Calu3 (cell line): ENCODE measurements around the gene SYNPO2. TPM values are rescaled to one million over a fixed set of nuclear protein-coding genes. Genes with fewer than 3 reads are reported as not detected.

Experiments
- BruUV-seq: library from RNA; stranded (reverse); fragments of 400-500 nt; replicated peaks from 2 replicates; lab custom pipeline; 2021; lab: Mats Ljungman, UMichigan
- CTCF ChIA-PET: fragments of 300-600 bp; sonication (Branson Sonifier 250); formaldehyde crosslinking; loops from one replicate; lab custom pipeline; 2022; ENCODE audit warnings: antibody characterized with exemption; lab: Charles Lee
- DNase-seq: peaks from one replicate; pipeline ENCODE4 v3.0.0; 2022
- H3K27ac Mint-ChIP-seq: one replicate; pipeline ENCODE4 v1.8.0; 2022; ENCODE audit warnings: mixed read lengths; ENCODE audit not compliant: unreplicated experiment
- H3K27me3 Mint-ChIP-seq: one replicate; pipeline ENCODE4 v1.8.0; 2022; ENCODE audit warnings: mixed read lengths; ENCODE audit not compliant: unreplicated experiment
- H3K36me3 Mint-ChIP-seq: one replicate; pipeline ENCODE4 v1.8.0; 2022; ENCODE audit warnings: mild to moderate bottlenecking, moderate library complexity, mixed read lengths; ENCODE audit not compliant: insufficient read depth, unreplicated experiment
- H3K4me1 Mint-ChIP-seq: one replicate; pipeline ENCODE4 v1.8.0; 2022; ENCODE audit warnings: mild to moderate bottlenecking, low read depth, mixed read lengths; ENCODE audit not compliant: unreplicated experiment
- H3K4me3 Mint-ChIP-seq: one replicate; pipeline ENCODE4 v1.8.0; 2022; ENCODE audit warnings: mild to moderate bottlenecking, low read depth, moderate library complexity, mixed read lengths; ENCODE audit not compliant: unreplicated experiment
- H3K9me3 Mint-ChIP-seq: one replicate; pipeline ENCODE4 v1.8.0; 2022; ENCODE audit warnings: low read depth, mixed read lengths; ENCODE audit not compliant: unreplicated experiment
- intact Hi-C: fragments of 100-400 bp; cut with micrococcal nuclease; formaldehyde crosslinking; loops from one replicate; pipeline ENCODE4 v1.10.0; 2022; ENCODE audit not compliant: unreplicated experiment
- total RNA-seq: library from RNA; stranded (reverse); gene quantifications from 2 replicates; pipeline ENCODE4 v1.2.3, GENCODE V29; 2022
- TF ChIP-seq, protein P1 (sequence below): fragments of 200-600 bp; IDR thresholded peaks from one replicate; pipeline ENCODE4 v1.8.0; 2022; ENCODE audit warnings: antibody characterized with exemption; ENCODE audit not compliant: unreplicated experiment

Gene SYNPO2
- total RNA-seq, 1 experiment from 2014 or later, result 0.17 TPM

DNA sequence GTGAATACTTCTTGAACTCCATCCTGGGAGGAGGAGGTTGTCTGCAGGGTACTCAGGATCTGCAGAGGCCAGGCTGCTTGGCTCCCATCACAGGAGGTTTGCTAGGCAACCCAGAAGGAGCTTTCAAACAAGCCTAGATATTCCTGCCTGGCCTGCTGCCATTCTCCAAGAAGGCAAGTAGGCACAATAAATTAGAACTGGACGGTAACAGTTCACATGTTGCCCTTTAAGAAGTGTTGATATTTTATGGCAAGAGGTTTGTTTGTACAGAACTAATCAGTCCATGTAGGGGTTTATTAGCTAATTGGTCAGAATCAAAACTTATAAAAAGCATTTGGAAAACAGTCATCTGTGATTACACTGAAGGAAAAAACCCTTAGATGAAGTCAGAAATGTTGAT is 39.3 kb downstream of the SYNPO2 start:
- intact Hi-C loops, result no loop called here
- CTCF ChIA-PET, result no interaction called here

DNA sequence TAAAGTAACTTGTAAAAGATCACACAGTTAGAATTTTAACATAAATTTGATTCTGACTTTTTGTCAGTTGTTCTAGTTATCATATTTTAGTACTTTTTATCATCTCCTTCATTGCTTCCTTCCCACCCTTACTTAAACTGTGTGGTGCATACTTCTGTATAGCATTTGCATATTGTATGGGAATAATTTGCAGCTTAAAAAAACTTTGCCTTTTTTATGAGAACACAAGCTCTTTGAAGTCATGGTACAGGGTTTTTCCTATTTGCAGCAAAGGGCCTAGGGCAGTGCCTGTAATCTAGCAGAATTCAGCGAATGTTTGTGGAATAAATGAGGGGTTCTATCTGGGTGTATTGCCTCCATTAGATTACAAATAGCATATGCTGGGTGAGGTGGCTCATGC is 41.6 kb downstream of the SYNPO2 start:
- CTCF ChIA-PET, result no interaction called here
- H3K27ac Mint-ChIP-seq, result no peak overlapping the region
- H3K9me3 Mint-ChIP-seq, result no peaks in the 10 kb centered on the region

More for the DNA sequence above, 39.3 kb downstream of the SYNPO2 start:
- no TSS peak for BruUV-seq
- no peaks in the 10 kb centered on the region for H3K27me3 Mint-ChIP-seq
- H3K36me3 Mint-ChIP-seq, result no peaks in the 10 kb centered on the region
- no peaks in the 10 kb centered on the region for H3K9me3 Mint-ChIP-seq
- no peaks in the 10 kb centered on the region for H3K4me1 Mint-ChIP-seq
- DNase-seq, result no peak
- H3K4me3 Mint-ChIP-seq, result no peak overlapping the region
- TF ChIP-seq, protein P1, sequence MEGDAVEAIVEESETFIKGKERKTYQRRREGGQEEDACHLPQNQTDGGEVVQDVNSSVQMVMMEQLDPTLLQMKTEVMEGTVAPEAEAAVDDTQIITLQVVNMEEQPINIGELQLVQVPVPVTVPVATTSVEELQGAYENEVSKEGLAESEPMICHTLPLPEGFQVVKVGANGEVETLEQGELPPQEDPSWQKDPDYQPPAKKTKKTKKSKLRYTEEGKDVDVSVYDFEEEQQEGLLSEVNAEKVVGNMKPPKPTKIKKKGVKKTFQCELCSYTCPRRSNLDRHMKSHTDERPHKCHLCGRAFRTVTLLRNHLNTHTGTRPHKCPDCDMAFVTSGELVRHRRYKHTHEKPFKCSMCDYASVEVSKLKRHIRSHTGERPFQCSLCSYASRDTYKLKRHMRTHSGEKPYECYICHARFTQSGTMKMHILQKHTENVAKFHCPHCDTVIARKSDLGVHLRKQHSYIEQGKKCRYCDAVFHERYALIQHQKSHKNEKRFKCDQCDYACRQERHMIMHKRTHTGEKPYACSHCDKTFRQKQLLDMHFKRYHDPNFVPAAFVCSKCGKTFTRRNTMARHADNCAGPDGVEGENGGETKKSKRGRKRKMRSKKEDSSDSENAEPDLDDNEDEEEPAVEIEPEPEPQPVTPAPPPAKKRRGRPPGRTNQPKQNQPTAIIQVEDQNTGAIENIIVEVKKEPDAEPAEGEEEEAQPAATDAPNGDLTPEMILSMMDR, result no peak
- H3K27ac Mint-ChIP-seq, result no peak overlapping the region

DNA sequence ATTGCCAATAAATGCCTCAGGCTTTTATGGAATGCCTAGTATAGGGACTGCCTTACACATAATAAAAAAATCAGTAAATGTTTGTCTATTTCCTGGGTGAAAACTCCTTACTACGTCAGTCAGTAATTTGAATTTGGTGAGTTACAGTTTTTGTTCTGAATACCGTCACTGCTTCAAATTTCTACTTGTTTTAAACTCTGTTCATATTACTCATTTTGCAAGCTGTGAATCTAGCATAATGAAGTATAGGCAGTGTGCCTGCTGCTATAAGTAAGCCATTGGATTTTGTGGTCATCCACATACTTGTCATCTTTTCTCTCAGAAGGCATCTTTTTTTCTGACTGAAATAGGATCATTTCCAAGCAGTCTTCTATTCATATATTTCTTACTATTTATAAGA is 43.1 kb downstream of the SYNPO2 start:
- H3K9me3 Mint-ChIP-seq, result no peaks in the 10 kb centered on the region
- no peaks in the 10 kb centered on the region for H3K36me3 Mint-ChIP-seq
- no peak overlapping the region for H3K27ac Mint-ChIP-seq
- no peaks in the 10 kb centered on the region for H3K4me1 Mint-ChIP-seq
- intact Hi-C loops, result no loop called here
- no peak for DNase-seq
- CTCF ChIA-PET, result no interaction called here
- BruUV-seq, result no TSS peak
- H3K27me3 Mint-ChIP-seq, result no peaks in the 10 kb centered on the region
- no peak overlapping the region for H3K4me3 Mint-ChIP-seq
- TF ChIP-seq, protein P1, result no peak

More for the DNA sequence above, 41.6 kb downstream of the SYNPO2 start:
- no TSS peak for BruUV-seq
- no peak for DNase-seq
- Mint-ChIP-seq H3K27me3 (no peaks in the 10 kb centered on the region), H3K36me3 (no peaks in the 10 kb centered on the region), H3K4me1 (no peaks in the 10 kb centered on the region), H3K4me3 (no peak overlapping the region)
- intact Hi-C loops, result no loop called here
- TF ChIP-seq, protein P1, result no peak

DNA sequence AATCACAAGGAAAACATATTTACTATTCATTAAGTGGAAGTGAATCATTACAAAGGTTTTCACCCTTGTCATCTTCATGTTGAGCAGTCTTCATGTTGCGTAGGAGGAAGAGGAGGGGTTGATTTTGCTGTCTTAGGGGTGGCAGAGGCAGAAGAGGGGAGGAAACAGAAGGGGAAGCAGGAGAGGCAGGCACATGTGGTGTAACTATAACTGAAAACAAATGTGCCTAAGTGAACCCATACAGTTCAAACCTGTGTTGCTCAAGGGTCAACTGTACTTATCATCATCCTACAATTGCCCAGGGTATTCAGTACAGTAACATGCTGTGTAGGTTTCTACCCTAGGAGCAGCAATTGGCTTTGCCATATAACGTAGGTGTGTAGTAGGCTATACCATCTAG is 47.2 kb downstream of the SYNPO2 start:
- Mint-ChIP-seq H3K9me3 (no peaks in the 10 kb centered on the region), H3K27me3 (peaks cover 8% of the 10 kb centered on the region), H3K4me3 (no peak overlapping the region), H3K27ac (no peak overlapping the region), H3K36me3 (no peaks in the 10 kb centered on the region), H3K4me1 (no peaks in the 10 kb centered on the region)
- BruUV-seq, result no TSS peak
- intact Hi-C loops, result no loop called here
- DNase-seq, result no peak
- CTCF ChIA-PET, result no interaction called here
- TF ChIP-seq, protein P1, result no peak
